ENCODE data around the gene LIM2. TPM values are rescaled to one million over a fixed set of nuclear protein-coding genes. Genes with fewer than 3 reads are reported as not detected.
"Not testable (repeated sequence)": the region's sequence is repeated elsewhere in the genome, so short reads cannot be mapped to it uniquely, and the experiment has no call there.

LIM2 gene, protein sequence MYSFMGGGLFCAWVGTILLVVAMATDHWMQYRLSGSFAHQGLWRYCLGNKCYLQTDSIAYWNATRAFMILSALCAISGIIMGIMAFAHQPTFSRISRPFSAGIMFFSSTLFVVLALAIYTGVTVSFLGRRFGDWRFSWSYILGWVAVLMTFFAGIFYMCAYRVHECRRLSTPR
- total RNA-seq: not detected
- long read RNA-seq: 0 reads

DNA sequence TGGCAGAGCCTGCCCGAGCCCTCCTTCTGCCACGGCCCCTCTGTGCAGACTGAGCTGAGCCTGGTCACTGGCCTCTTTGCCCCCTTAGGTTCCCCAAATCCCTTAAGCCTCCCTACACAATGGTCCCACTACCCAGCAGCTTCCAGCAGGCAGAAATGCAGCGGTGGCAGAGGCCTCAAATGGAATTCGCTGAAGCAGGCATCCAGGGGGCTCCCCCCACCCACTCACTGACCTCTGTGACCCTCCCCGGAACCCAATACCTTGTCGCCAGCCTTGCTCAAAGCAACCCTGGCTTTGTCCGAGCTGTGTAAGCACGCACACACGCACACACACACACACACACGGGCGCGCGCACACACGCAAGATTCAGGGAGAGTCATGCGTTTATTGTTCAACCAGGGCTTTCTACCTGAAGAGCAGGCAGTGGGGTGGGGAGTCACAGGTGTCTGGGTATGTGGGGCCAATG, at the start of gene LIM2:
Gene LIM2, minus strand, starts transcription at position 51 of the 466 bp plus-strand sequence. CDS start 531 bp downstream, outside the sequence.
- intact Hi-C loops (cut with DNase I): no loop called here
- peak; percentile 27 for DNase-seq (ENCODE audit: low spot score)

DNA sequence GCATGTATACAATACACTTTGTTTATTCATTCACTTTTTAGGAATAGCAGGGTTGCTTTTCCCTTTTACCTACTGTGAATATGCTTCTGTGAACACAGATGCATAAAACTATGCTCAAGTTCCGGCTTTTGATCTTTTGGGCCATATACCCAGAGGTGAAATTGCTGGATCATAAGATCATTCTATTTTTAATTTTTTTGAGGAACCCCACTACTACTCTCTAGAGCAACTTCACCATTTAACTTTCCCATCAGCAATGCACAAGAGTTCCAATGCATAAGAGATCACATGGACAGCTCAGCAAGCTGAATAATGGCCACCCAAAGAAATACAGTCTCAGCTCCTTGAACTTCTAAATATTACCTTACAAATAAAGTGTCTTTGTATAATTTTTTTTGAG, 46.7 kb upstream of the LIM2 start:
- no peak for DNase-seq (ENCODE audit: low spot score)
- intact Hi-C loops (cut with DNase I): no loop called here

- no peak for DNase-seq (ENCODE audit: low spot score)
- intact Hi-C loops (cut with DNase I): no loop called here
Measured at GRCh38 chr19:51433043-51433442, 45.3 kb upstream of the LIM2 start.

- DNase-seq (ENCODE audit: low spot score): no peak
- intact Hi-C loops (cut with DNase I): no loop called here
Measured at GRCh38 chr19:51431124-51431523, 43.4 kb upstream of the LIM2 start.

DNA sequence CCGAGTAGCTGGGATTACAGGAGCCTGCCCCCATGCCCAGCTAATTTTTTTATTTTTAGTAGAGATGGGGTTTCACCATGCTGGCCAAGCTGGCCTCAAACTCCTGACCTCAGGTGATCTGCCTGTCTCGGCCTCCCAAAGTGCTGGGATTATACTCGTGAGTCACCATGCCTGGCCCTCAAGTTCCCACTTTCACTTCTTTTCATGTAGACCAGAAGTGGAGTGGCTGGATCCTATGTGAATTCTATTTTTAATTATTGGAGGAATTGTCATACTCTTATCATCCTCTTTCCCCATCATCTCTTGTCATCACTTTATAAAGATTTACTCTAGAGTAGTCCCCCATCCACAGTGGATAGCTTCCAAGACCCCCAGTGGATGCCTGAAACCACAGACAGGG, 42.4 kb upstream of the LIM2 start:
- intact Hi-C loops (cut with DNase I): no loop called here

GRCh38 chr19:51427201-51427600, 39.4 kb upstream of the LIM2 start:
- intact Hi-C loops (cut with DNase I): no loop called here
- DNase-seq (ENCODE audit: low spot score): no peak

More for the DNA sequence above, 42.4 kb upstream of the LIM2 start:
- no peak for DNase-seq (ENCODE audit: low spot score)

- DNase-seq (ENCODE audit: low spot score): peak; percentile 93
- intact Hi-C loops (cut with DNase I): no loop called here
Measured at GRCh38 chr19:51422053-51422448, 34.3 kb upstream of the LIM2 start.

DNA sequence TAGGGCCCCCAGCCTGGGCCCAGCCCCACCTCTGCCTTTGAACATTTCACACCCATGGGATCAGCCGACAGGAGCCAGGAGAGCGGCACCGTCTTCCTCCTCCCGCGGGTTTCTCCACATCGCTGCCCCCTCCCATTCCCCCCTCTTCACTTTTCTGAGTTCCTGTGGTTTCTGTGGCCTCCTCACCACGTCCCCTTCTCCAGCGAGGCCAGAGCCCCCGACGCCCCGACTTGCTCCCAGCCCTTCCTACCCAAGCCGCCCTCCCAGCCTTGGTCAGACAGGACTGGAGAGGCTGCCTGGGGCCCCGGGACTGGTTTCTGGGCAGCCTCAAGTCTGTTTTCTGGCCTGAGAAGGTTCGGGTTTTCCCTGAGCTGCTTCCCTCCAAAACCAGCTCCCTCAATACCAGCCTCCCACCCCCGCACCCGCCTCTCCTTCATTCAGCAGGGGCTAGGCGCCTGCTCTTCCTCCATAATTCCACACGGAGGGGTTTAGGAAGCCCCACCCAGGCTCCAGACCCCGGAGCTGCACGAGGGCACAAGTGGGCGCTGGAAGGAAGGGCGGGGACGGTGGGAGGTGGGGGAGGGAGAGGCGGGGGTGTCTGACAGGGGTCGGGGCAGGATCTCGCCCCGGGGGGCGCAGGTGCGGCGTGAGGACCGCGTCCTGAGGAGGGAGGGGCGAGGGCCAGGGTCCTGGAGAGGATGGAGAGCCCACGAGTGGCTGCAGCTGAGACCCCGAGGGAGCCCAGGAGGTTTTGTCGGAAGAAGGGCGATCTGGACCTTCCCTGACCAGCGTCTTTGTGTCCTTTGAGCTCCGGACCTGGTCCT, 33.7 kb upstream of the LIM2 start:
- no peak for DNase-seq (ENCODE audit: low spot score)

DNA sequence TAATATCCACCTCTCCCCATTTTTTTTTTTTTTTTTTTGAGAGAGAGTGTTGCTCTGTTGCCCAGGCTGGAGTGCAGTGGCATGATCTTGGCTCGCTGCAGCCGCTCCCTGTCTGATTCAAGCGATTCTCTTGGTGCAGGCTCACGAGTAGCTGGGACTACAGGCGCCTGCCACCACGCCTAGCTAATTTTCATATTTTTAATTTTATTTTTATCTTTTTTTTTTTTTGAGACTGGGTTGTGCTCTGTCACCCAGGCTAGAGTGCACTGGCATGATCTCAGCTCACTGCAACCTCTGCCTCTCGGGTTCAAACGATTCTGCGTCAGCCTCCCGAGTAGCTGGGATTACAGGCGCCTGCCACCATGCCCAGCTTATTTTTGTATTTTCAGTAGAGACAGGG, 32.7 kb upstream of the LIM2 start:
- DNase-seq (ENCODE audit: low spot score); intact Hi-C loops (cut with DNase I): not testable (repeated sequence)

More for the DNA sequence above, 33.7 kb upstream of the LIM2 start:
- intact Hi-C loops (cut with DNase I): no loop called here

DNA sequence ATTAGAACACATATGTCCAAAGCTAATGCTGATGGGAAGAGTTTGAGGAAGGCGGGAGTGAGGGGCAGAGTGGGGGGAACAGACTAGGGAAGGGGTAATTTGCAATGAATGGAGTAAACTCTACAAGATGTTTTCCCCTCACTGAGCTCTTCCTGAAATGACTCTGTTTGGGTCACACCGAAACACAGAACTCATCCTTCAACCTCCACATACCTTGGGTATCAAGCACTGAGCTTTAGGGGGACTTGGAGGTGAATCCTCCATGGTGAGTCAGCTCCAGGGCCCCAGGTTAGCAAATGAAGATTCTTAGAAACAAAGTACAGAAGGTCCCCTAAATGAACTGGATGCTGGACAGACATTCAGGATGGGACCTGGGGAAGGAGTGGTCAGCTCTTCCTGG, 30.9 kb upstream of the LIM2 start:
- intact Hi-C loops (cut with DNase I): no loop called here
- no peak for DNase-seq (ENCODE audit: low spot score)

DNA sequence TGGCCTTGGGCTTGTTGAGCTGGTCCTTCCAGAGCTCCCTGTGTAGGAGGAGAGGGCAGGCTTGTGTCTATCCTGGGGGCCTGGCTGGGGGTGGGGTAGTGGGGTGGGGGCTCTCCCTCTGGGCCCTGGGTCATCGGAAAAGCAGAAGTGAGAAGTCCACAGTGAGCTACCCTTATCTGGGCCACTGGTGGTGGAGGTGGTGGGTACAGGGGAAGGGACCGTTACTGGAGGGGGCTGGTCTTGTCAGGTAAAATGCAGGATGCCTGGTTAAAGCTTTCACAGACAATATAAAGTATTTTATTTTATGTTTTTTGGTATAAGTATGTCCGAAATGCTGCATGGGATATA, 30.0 kb upstream of the LIM2 start:
- no peak for DNase-seq (ENCODE audit: low spot score)
- intact Hi-C loops (cut with DNase I): no loop called here

DNA sequence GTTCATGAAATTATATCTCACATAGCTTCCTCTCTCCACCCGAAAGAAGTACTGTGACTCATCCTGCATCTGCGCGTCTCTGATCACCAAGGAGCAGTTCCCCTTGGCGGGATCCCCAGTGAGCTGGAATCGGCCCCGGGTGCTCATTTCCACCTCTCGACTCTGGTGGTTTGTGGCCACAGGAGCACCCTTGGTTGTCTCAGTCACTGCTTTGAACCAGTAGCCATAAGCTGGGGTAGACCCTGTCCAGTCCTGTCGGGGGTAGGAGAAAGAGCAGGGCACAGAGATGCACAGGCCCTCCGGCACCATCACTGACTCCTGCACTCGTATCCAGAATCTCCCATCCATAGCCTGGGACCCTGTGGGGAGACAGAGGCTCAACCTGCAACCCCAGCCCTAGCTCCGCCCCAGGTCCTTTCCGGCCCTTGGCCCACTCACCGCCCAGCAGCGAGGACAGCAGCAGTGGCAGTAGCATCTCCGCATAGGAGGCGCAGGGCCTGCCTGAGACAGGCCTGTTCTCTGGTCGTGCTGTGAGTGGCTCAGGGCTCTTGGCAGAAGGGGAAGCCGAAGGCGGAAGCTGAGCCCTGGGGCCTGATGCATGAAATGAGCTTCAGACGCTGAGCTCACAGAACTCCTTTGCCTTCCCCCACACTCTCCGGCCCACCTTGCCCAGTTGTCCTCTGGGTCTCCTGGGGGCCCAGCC, 29.5 kb upstream of the LIM2 start, which contains the start of gene SIGLEC10:
Gene SIGLEC10, minus strand, starts transcription at position 536 of the 703 bp plus-strand sequence. Its CDS starts 61 bp downstream, at position 475.
- intact Hi-C loops (cut with DNase I): no loop called here
- peak; percentile 90 for DNase-seq (ENCODE audit: low spot score)

DNA sequence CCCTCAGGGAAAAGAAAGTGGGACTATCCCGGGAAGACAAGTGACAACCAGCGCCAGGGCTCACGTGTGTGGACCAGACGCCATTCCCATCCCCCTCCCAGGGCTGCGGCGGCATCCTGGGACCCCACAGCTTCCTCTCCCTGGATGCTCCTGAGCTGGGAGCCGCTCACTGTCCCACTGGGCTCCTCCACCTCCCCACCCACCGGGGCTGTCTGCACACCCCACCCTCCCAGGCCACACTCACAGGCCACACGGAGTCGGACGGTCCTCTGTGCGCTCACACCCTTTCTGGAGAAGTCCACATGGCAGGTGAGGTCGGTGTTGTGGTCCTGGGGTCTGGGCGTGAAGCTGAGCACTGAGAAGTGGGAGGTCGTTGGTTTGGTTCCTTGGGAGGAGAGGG, 28.6 kb upstream of the LIM2 start:
- intact Hi-C loops (cut with DNase I); DNase-seq (ENCODE audit: low spot score): not testable (repeated sequence)

- no peak for DNase-seq (ENCODE audit: low spot score)
- intact Hi-C loops (cut with DNase I): no loop called here
Measured at GRCh38 chr19:51415187-51415586, 27.4 kb upstream of the LIM2 start.

DNA sequence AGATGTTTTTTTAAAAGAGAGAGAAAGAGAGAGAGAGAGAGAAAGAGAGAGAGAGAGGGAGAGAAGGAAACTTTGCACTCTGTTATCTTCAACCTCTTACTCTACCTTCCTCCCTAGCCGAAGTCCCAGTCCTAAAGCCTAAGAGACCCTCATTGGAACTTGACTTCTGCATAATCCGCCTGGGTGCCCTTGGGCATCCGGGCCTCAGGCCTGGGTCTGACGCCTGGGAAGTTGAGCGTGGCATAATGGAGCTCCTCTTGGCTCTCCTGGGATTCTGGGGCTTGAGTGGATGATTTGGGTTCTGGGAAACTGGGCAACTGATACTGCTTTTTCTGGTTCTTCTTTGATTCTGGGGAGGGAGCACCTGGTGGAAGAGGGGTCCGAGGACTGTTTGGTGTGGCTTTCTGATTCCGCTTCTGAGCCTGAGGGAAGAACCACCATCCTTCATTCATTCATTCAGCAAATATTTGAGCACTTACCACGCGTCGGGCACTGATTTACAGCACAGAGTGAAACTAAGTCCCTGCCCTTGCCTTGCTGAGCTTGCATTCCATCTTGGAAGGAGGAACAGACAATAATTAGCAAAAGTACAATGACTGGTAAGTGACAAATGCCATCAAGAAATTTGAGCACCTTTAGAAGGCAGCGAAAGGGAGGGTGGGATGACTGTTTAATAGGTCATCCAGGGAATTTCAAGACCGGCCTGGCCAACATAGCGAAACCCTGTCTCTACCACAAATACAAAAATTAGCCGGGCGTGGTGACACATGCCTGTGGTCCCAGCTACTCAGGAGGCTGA, 23.4 kb upstream of the LIM2 start:
- DNase-seq (ENCODE audit: low spot score): no peak
- intact Hi-C loops (cut with DNase I): no loop called here

- no peak for DNase-seq (ENCODE audit: low spot score)
- intact Hi-C loops (cut with DNase I): no loop called here
Measured at GRCh38 chr19:51407511-51408131, 19.8 kb upstream of the LIM2 start.

GRCh38 chr19:51402117-51402516, 14.3 kb upstream of the LIM2 start:
- no peak for DNase-seq (ENCODE audit: low spot score)
- intact Hi-C loops (cut with DNase I): no loop called here

- DNase-seq (ENCODE audit: low spot score): not testable (repeated sequence)
- intact Hi-C loops (cut with DNase I): loop anchor here (10.0 kb wide), 1 partner anchor 55 kb away; the partner anchor contains the start of gene VSIG10L
Measured at GRCh38 chr19:51399936-51400335, 12.2 kb upstream of the LIM2 start.

- DNase-seq (ENCODE audit: low spot score): no peak
- intact Hi-C loops (cut with DNase I): loop anchor here (10.0 kb wide), 1 partner anchor 54 kb away; the partner anchor contains the start of gene VSIG10L
Measured at GRCh38 chr19:51399231-51399630, 11.5 kb upstream of the LIM2 start.

Measured in cardiac septum (tissue), 1 donor.